Bronchial epithelial cell (primary cell): ENCODE measurements around the gene FHL1. TPM values are rescaled to one million over a fixed set of nuclear protein-coding genes. Genes with fewer than 3 reads are reported as not detected.

Experiments used
- DNase-seq: peaks from one replicate; pipeline ENCODE4 v3.0.0-alpha.2; 2010; ENCODE audit warnings: low read depth
- FAIRE-seq: peaks from 2 replicates; lab custom pipeline; 2011; peaks lifted over from hg19 to GRCh38; lab: Jason Lieb, UNC
- H3K27me3 ChIP-seq: 2 replicates; pipeline ENCODE4 v1.5.1; 2011; ENCODE audit warnings: low read length; ENCODE audit not compliant: control insufficient read depth, insufficient read depth
- H3K36me3 ChIP-seq: 2 replicates; pipeline ENCODE4 v1.5.1; 2011; ENCODE audit warnings: low read length; ENCODE audit not compliant: control insufficient read depth, insufficient read depth
- H3K4me3 ChIP-seq: 2 replicates; pipeline ENCODE4 v1.5.1; 2011; ENCODE audit warnings: mild to moderate bottlenecking, low read depth, low read length, control low read depth
- total RNA-seq: library from RNA; depleted of rRNA; stranded (reverse); fragments of >200 nt; gene quantifications from 2 replicates; pipeline ENCODE4 v1.2.1, GENCODE V29; 2014
- TF ChIP-seq, protein P1 (sequence below): IDR thresholded peaks from 2 replicates; pipeline ENCODE4 v1.5.1; 2011; ENCODE audit warnings: mild to moderate bottlenecking, moderate library complexity, low read length, control low read depth, inconsistent platforms; ENCODE audit not compliant: insufficient read depth, severe bottlenecking

Gene FHL1
- total RNA-seq, 1 donor from 2014 or later: 45.5 TPM

DNA sequence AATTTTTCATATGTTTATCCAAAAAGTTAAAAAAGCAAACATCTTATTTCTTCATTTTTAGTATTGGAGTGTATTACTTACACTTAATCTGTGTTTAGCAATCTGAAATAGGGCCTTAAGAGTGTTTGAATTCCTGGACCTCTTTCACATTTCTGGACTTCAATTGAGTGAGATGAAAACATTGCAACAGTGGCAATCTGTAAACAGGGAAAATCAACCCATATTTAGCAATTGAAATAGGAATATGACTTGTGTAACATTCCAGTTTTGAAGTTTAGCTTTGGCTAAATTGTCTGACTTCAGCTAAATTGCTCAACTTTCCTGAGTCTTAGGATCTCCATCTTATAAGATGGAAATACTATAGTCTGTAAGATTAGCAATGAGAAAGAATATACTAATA is 34.6 kb upstream of the FHL1 start:
- no peaks in the 10 kb centered on the region for H3K27me3 ChIP-seq
- no peaks in the 10 kb centered on the region for H3K36me3 ChIP-seq
- FAIRE-seq (no peak), DNase-seq (no peak)
- TF ChIP-seq, protein P1, sequence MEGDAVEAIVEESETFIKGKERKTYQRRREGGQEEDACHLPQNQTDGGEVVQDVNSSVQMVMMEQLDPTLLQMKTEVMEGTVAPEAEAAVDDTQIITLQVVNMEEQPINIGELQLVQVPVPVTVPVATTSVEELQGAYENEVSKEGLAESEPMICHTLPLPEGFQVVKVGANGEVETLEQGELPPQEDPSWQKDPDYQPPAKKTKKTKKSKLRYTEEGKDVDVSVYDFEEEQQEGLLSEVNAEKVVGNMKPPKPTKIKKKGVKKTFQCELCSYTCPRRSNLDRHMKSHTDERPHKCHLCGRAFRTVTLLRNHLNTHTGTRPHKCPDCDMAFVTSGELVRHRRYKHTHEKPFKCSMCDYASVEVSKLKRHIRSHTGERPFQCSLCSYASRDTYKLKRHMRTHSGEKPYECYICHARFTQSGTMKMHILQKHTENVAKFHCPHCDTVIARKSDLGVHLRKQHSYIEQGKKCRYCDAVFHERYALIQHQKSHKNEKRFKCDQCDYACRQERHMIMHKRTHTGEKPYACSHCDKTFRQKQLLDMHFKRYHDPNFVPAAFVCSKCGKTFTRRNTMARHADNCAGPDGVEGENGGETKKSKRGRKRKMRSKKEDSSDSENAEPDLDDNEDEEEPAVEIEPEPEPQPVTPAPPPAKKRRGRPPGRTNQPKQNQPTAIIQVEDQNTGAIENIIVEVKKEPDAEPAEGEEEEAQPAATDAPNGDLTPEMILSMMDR: no peak
- no peak overlapping the region for H3K4me3 ChIP-seq

DNA sequence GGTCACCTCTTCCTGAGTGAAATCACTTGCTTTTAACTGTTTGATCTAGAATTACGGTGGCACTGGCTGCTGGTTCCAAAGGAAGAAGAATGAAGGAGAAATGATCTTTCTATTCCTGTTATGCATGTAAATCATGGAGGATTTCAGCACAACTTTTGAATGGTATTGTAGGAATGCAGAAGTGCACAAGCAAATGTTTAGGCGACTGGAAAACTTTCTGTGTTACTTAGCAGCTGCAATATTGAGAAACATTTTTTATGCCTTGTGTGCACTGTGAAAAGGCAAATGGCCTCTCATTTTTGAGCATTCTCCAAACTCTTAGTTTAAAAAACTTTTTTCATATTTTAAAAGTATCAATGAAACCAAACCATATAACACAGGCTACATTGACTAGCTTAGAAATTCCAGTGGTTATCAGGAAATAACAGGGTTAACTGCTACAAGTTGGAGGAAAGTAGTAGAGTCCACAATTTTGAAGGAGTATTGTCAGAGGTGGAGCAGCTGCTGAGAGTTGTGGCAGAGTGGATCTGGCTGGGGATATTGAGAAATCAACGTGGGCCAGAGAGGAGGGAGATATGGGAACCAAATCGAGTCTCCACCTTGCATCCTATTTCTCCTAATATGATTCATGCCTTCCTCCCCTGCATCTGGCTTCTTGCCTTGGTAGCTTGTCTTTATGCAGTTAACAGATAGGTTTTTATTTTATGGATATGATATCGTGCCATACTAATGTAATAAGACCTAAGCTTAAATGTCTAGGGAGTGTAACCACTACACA is 32.0 kb upstream of the FHL1 start:
- FAIRE-seq: no peak
- no peak overlapping the region for H3K4me3 ChIP-seq
- DNase-seq: peak; percentile 13
- H3K36me3 ChIP-seq: no peaks in the 10 kb centered on the region
- no peaks in the 10 kb centered on the region for H3K27me3 ChIP-seq
- TF ChIP-seq, protein P1: no peak

DNA sequence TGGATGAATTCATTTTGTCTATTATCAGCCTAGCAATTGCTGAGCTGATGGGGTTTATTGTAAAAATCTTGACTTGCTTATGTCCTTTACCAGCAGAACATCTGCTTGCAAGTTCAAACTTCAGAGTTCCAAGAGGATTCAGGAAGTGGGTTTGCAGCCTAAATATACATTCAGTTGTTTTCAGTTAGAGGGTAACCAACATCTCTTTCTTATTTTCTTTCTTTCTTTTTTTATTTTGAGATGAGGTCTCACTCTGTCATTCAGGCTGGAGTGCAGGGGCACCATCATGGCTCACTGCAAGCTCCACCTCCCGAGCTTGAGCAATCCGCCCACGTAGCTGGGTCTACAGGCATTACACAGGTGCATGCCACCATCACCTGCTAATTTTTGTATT is 31.4 kb upstream of the FHL1 start:
- no peak for FAIRE-seq
- Histone ChIP-seq H3K36me3 (no peaks in the 10 kb centered on the region), H3K27me3 (no peaks in the 10 kb centered on the region), H3K4me3 (no peak overlapping the region)
- TF ChIP-seq, protein P1: no peak
- peak; percentile 10 for DNase-seq

DNA sequence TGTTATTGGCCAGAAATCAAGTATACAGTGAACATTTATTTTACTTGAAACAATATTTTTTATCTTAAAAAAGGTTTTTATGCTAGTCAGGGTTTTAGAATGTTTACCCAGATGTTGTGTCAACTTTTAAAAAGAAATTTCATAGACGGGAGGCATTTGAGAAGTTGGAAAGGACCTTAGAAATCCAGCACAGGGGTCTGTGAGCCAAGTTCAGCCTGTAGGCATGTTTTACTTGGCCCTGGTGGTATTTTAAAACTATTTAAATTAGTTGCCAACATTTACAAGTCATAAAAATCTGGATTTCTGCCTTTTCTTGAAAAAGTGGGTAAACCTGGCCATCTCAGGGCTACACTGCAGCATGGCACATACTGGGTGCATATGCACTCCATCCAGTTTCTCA is 25.5 kb upstream of the FHL1 start:
- no peak for FAIRE-seq
- TF ChIP-seq, protein P1: no peak
- H3K4me3 ChIP-seq: no peak overlapping the region
- no peaks in the 10 kb centered on the region for H3K36me3 ChIP-seq
- no peaks in the 10 kb centered on the region for H3K27me3 ChIP-seq
- DNase-seq: no peak

DNA sequence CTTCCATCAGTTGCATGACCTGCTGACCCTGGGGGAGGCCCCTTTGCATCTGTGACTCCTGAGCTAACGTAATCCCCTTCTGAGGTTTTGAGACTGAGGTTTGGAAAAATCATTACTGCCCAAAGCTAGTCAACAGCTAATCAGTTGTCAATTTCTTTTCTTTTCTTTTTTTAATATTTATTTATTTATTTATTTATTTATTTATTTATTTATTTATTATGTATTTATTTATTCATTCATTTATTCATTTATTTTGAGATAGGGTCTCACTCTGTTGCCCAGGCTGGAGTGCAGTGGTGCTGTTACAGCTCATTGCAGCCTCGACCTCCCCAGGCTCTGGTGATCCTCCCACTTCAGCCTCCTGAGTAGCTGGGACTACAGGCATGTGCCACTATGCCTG is 25.1 kb upstream of the FHL1 start:
- Histone ChIP-seq H3K27me3 (no peaks in the 10 kb centered on the region), H3K4me3 (no peak overlapping the region), H3K36me3 (no peaks in the 10 kb centered on the region)
- no peak for FAIRE-seq
- DNase-seq: no peak
- TF ChIP-seq, protein P1: no peak

DNA sequence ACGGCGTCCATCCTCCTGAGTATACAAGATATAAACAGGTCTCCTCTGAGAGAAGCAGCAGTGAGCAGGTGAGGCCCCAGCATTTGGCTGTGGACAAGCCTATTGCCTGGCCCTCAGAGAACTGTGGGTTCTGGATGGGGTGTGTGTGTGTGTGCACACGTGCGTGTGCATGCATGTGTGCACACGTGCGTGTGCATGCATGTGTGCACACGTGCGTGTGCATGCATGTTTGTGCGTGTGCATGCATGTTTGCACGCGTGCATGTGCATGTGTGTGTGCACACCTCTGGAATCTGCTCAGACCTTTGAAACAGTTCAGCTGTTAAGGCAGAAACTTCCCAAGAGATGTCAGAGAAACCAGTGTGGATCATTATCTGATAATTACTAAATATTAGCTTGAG is 22.2 kb upstream of the FHL1 start:
- no peaks in the 10 kb centered on the region for H3K36me3 ChIP-seq
- no peaks in the 10 kb centered on the region for H3K27me3 ChIP-seq
- TF ChIP-seq, protein P1: no peak
- DNase-seq (no peak), FAIRE-seq (no peak)
- no peak overlapping the region for H3K4me3 ChIP-seq
